OCI-LY1 (cell line): Measurements from ENCODE around the gene DNMT3A.

ENCODE experiments used
- EZH2 ChIP-seq: fragments of 200-600 bp; sonication (generic), shearing (Covaris generic); IDR thresholded peaks from 2 replicates; pipeline ENCODE4 v1.8.0; 2017; ENCODE audit warnings: borderline replicate concordance, mixed run types, mild to moderate bottlenecking, antibody characterized with exemption, low read length, moderate library complexity, mixed read lengths
- TF ChIP-seq, protein P1 (sequence below): fragments of 200-600 bp; sonication (generic), shearing (Covaris generic); IDR thresholded peaks from 2 replicates; pipeline ENCODE4 v1.5.1; 2017; ENCODE audit warnings: mild to moderate bottlenecking, antibody characterized with exemption, low read length, moderate library complexity, mixed read lengths

DNA sequence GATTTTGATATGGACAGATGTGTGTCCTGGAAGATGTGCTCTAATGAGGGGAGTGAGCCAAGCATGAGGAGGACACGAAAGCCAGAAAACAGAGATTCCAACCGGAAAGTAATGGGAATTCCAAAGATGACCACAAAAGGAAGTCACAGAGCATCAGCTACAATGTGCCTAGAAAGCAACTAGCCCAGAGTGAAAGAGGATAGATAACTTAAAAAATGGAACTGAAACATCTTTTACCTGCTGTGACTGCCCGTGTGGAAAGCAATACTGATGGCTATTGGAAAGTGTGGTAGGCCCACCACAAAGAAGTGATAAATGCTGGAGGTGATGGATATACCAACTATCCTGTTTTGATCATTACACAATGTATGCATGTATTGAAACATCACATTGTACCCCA, 21.6 kb downstream of the DNMT3A start:
- TF ChIP-seq, protein P1, sequence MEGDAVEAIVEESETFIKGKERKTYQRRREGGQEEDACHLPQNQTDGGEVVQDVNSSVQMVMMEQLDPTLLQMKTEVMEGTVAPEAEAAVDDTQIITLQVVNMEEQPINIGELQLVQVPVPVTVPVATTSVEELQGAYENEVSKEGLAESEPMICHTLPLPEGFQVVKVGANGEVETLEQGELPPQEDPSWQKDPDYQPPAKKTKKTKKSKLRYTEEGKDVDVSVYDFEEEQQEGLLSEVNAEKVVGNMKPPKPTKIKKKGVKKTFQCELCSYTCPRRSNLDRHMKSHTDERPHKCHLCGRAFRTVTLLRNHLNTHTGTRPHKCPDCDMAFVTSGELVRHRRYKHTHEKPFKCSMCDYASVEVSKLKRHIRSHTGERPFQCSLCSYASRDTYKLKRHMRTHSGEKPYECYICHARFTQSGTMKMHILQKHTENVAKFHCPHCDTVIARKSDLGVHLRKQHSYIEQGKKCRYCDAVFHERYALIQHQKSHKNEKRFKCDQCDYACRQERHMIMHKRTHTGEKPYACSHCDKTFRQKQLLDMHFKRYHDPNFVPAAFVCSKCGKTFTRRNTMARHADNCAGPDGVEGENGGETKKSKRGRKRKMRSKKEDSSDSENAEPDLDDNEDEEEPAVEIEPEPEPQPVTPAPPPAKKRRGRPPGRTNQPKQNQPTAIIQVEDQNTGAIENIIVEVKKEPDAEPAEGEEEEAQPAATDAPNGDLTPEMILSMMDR, result no peak
- TF ChIP-seq EZH2, result no peak
